HepG2 (cell line): ENCODE measurements around the gene DNAJB6. TPM values are rescaled to one million over a fixed set of nuclear protein-coding genes. Genes with fewer than 3 reads are reported as not detected.

Experiments
- ATAC-seq: fragments of 200-7000 bp; cut with Tn5 transposase; 3 replicates; pipeline ENCODE4 v1.9.1; 2020; ENCODE audit warnings: mild to moderate bottlenecking, moderate library complexity
- BruUV-seq: library from RNA; stranded (reverse); fragments of 400-500 nt; replicated peaks from 2 replicates; lab custom pipeline; 2021; lab: Mats Ljungman, UMichigan
- CTCF ChIA-PET: fragments of 300-600 bp; formaldehyde crosslinking; extraction: SDS; loops from one replicate; lab custom pipeline; 2021; ENCODE audit warnings: low total read pairs, inconsistent platforms, low intra/inter-chr PET ratio; lab: Yijun Ruan, JAX
- POLR2A ChIA-PET: fragments of 350-600 bp; sonication (Branson Sonifier 250); formaldehyde crosslinking; loops from one replicate; lab custom pipeline; 2020; ENCODE audit warnings: antibody characterized with exemption, inconsistent platforms; lab: Yijun Ruan, JAX
- DNase-seq: peaks from one replicate; pipeline ENCODE4 v3.0.0-alpha.2; 2015; ENCODE audit warnings: low spot score
- FAIRE-seq: peaks from 3 replicates; lab custom pipeline; 2011; peaks lifted over from hg19 to GRCh38; lab: Jason Lieb, UNC
- H2AFZ ChIP-seq: one replicate; pipeline ENCODE4 v1.6.1; 2011; ENCODE audit warnings: low read length, inconsistent platforms
- H3K27ac ChIP-seq: fragments of 300-600 bp; 3 replicates; pipeline ENCODE4 v1.8.0; 2011; ENCODE audit warnings: mixed run types, mild to moderate bottlenecking, mixed read lengths, low read length, inconsistent platforms; ENCODE audit not compliant: insufficient read depth; ENCODE audit errors: extremely low read length
- H3K27me3 ChIP-seq, 2 experiments: fragments of 200-600 bp in 1 of 2; 2 replicates in 1 of 2; 3 replicates in 1 of 2; pipeline versions ENCODE4 v1.6.0 to v1.8.0; 2011; ENCODE audit warnings: low read length in 2 of 2, mild to moderate bottlenecking in 2 of 2, moderate library complexity in 2 of 2, inconsistent platforms in 1 of 2; ENCODE audit not compliant: insufficient read depth in 2 of 2, control insufficient read depth in 1 of 2
- H3K36me3 ChIP-seq, 2 experiments: fragments of 200-600 bp in 1 of 2; replicated peaks in 1 of 2; 2 replicates in 1 of 2; 3 replicates in 1 of 2; pipeline versions ENCODE4 v1.5.1 to v1.8.0; 2011; ENCODE audit warnings: low read length in 2 of 2, inconsistent platforms in 1 of 2; ENCODE audit not compliant: insufficient read depth in 2 of 2, control insufficient read depth in 1 of 2
- H3K4me1 ChIP-seq: 2 replicates; pipeline ENCODE4 v1.5.1; 2012; ENCODE audit warnings: low read length, inconsistent platforms; ENCODE audit not compliant: insufficient read depth
- H3K4me2 ChIP-seq: 2 replicates; pipeline ENCODE4 v1.6.0; 2011; ENCODE audit warnings: low read depth, low read length, inconsistent platforms
- H3K4me3 ChIP-seq, 3 experiments: fragments of 200-600 bp in 1 of 3; sonication (generic), shearing (Covaris generic) in 1 of 3; replicated peaks in 1 of 3; 2 replicates each; pipeline ENCODE4 v1.5.1; 2011 to 2016; ENCODE audit warnings: low read length in 3 of 3, inconsistent platforms in 2 of 3, low read depth in 2 of 3, mild to moderate bottlenecking in 2 of 3, control low read depth in 1 of 3, mixed read lengths in 1 of 3; ENCODE audit not compliant: insufficient read depth in 1 of 3
- H3K79me2 ChIP-seq: one replicate; pipeline ENCODE4 v1.6.1; 2011; ENCODE audit warnings: low read length, inconsistent platforms; ENCODE audit not compliant: insufficient read depth
- H3K9ac ChIP-seq: 2 replicates; pipeline ENCODE4 v1.6.0; 2011; ENCODE audit warnings: mild to moderate bottlenecking, low read depth, low read length, inconsistent platforms; ENCODE audit not compliant: insufficient read depth
- H3K9me3 ChIP-seq: 2 replicates; pipeline ENCODE4 v1.5.1; 2012; ENCODE audit warnings: mild to moderate bottlenecking, low read length
- H4K20me1 ChIP-seq: 2 replicates; pipeline ENCODE4 v1.6.0; 2011; ENCODE audit warnings: inconsistent platforms, mild to moderate bottlenecking, low read length, moderate library complexity; ENCODE audit not compliant: insufficient read depth
- E2F5 ChIP-seq: sonication (generic); formaldehyde crosslinking; conservative IDR thresholded peaks from 2 replicates; pipeline ENCODE4 v1.4.0; 2020; ENCODE audit warnings: missing genetic modification reagents
- FOXK1 ChIP-seq: sonication (generic); formaldehyde crosslinking; IDR thresholded peaks from 2 replicates; pipeline ENCODE4 v1.4.0; 2020; ENCODE audit warnings: low read depth, missing genetic modification reagents, borderline replicate concordance
- HMGXB3 ChIP-seq: sonication (generic); formaldehyde crosslinking; IDR thresholded peaks from 2 replicates; pipeline ENCODE4 v1.4.0; 2020; ENCODE audit warnings: missing genetic modification reagents, borderline replicate concordance
- HNRNPK ChIP-seq: fragments of 200-400 bp; formaldehyde crosslinking; IDR thresholded peaks from 2 replicates; pipeline ENCODE4 v1.6.1; 2018; ENCODE audit warnings: low read length, low read depth, moderate library complexity, mild to moderate bottlenecking; ENCODE audit not compliant: poor library complexity, severe bottlenecking
- NFYB ChIP-seq: sonication (generic); formaldehyde crosslinking; IDR thresholded peaks from 2 replicates; pipeline ENCODE4 v1.4.0; 2020; ENCODE audit warnings: missing genetic modification reagents
- PITX1 ChIP-seq: sonication (generic); formaldehyde crosslinking; IDR thresholded peaks from 2 replicates; pipeline ENCODE4 v1.5.1; 2020; ENCODE audit warnings: mild to moderate bottlenecking, missing genetic modification reagents
- PLRG1 ChIP-seq: fragments of 450-650 bp; conservative IDR thresholded peaks from 2 replicates; pipeline ENCODE4 v1.6.1; 2016
- TCF7L2 ChIP-seq: IDR thresholded peaks from 2 replicates; pipeline ENCODE4 v1.6.1; 2011; ENCODE audit warnings: mild to moderate bottlenecking, low read depth, low read length, moderate library complexity
- U2AF1 ChIP-seq: fragments of 200-400 bp; formaldehyde crosslinking; optimal IDR thresholded peaks from 2 replicates; pipeline ENCODE3; 2017; ENCODE audit warnings: mild to moderate bottlenecking, low read depth, low read length
- ZBTB21 ChIP-seq: sonication (generic); formaldehyde crosslinking; IDR thresholded peaks from 2 replicates; pipeline ENCODE4 v1.4.0; 2020; ENCODE audit warnings: missing genetic modification reagents
- ZNF180 ChIP-seq: sonication (generic); formaldehyde crosslinking; IDR thresholded peaks from 2 replicates; pipeline ENCODE4 v1.4.0; 2020; ENCODE audit warnings: low read depth, missing genetic modification reagents, borderline replicate concordance
- ZNF230 ChIP-seq: sonication (generic); formaldehyde crosslinking; IDR thresholded peaks from 2 replicates; pipeline ENCODE4 v1.4.0; 2020; ENCODE audit warnings: mild to moderate bottlenecking, missing genetic modification reagents
- ZNF44 ChIP-seq: sonication (generic); formaldehyde crosslinking; IDR thresholded peaks from 2 replicates; pipeline ENCODE4 v1.5.1; 2020; ENCODE audit warnings: mild to moderate bottlenecking, missing genetic modification reagents
- ZNF597 ChIP-seq: sonication (generic); formaldehyde crosslinking; IDR thresholded peaks from 2 replicates; pipeline ENCODE4 v1.5.0; 2020; ENCODE audit warnings: missing genetic modification reagents
- ZSCAN29 ChIP-seq: sonication (generic); formaldehyde crosslinking; conservative IDR thresholded peaks from 2 replicates; pipeline ENCODE4 v1.4.0; 2020; ENCODE audit warnings: mild to moderate bottlenecking, missing genetic modification reagents
- WGBS: methylation state at CpG from one replicate; pipeline ENCODE4 v1.1.6; 2017; ENCODE audit warnings: low lambda C conversion rate; 5-methylcytosine and 5-hydroxymethylcytosine counted together
- in situ Hi-C: cut with HindIII; loops from 2 replicates; pipeline ENCODE4 v1.10.0; 2017; ENCODE audit warnings: low pct_unique_long_range_greater_than_20kb; ENCODE audit not compliant: extremely low pct_ligation_motif_present
- intact Hi-C: fragments of 100-400 bp; cut with micrococcal nuclease; formaldehyde crosslinking; loops from one replicate; pipeline ENCODE4 v1.10.0; 2022; ENCODE audit not compliant: unreplicated experiment
- polyA plus RNA-seq, 8 experiments: library from polyadenylated mRNA; depleted of rRNA in 3 of 8; stranded (reverse) in 7 of 8; unstranded in 1 of 8; fragments of >200 nt; fragmentation: Illumina TruSeq in 4 of 8; extraction: Trizol in 4 of 8; gene quantifications; 2 replicates each; pipeline versions ENCODE4 v1.2.1 to v1.2.3, GENCODE V29; 2011 to 2016; ENCODE audit warnings: low read depth in 4 of 8, missing spikeins in 1 of 8, mixed read lengths in 1 of 8; ENCODE audit not compliant: insufficient read depth in 1 of 8
- total RNA-seq, 5 experiments: library from RNA; depleted of rRNA; stranded (reverse); fragments of >200 nt; fragmentation: Illumina TruSeq; extraction: Trizol; gene quantifications; 2 replicates each; pipeline ENCODE4 v1.2.3, GENCODE V29; 2016; ENCODE audit warnings: low read depth in 1 of 5

The DNAJB6 gene
- total and polyA plus RNA-seq, 2 of the 13 experiments (the other 11 are each of a cell fraction or from before 2014, with no cell fraction given) = 29.9 to 53.9 TPM

- Histone ChIP-seq H2AFZ (no peak overlapping the region), H3K4me1 (no peaks in the 10 kb centered on the region), H3K9me3 (no peaks in the 10 kb centered on the region), H4K20me1 (0 out of 2 replicates have a peak, but pooled peaks cover 4% of the 10 kb centered on the region), H3K27me3 (peaks cover 7 to 53% of the 10 kb centered on the region in 2 experiments; a peak in 4 of 5 replicates), H3K4me3 (no peak overlapping the region), H3K9ac (no peak overlapping the region), H3K79me2 (no peaks in the 10 kb centered on the region), H3K4me2 (no peak overlapping the region), H3K36me3 (no peaks in the 10 kb centered on the region), H3K27ac (no peak overlapping the region)
- intact Hi-C loops = no loop called here
- CTCF ChIA-PET = no interaction called here
- POLR2A ChIA-PET = no interaction called here
- no peak for DNase-seq
- ATAC-seq = no peak
- no peak for TF ChIP-seq ZNF44 (CRISPR knock-in tag)
- no peak for TF ChIP-seq ZSCAN29 (CRISPR knock-in tag)
- TF ChIP-seq E2F5 = no peak
- TF ChIP-seq HNRNPK = no peak
- no peak for TF ChIP-seq ZNF180 (CRISPR knock-in tag)
- no peak for TF ChIP-seq TCF7L2
- no peak for TF ChIP-seq PLRG1
- TF ChIP-seq ZNF230 (CRISPR knock-in tag) = no peak
- no peak for TF ChIP-seq ZBTB21 (CRISPR knock-in tag)
- TF ChIP-seq FOXK1 = no peak
- no peak for TF ChIP-seq U2AF1
- no peak for TF ChIP-seq HMGXB3 (CRISPR knock-in tag)
- no peak for TF ChIP-seq ZNF597 (CRISPR knock-in tag)
- no peak for TF ChIP-seq PITX1
- TF ChIP-seq NFYB (CRISPR knock-in tag) = no peak
- in situ Hi-C loops = no loop called here
- no TSS peak for BruUV-seq
- 22% methylated on average over 19 of the region's 27 CpGs for WGBS
- FAIRE-seq = no peak
These were observed 120.8 kb downstream of the DNAJB6 start for GRCh38 chr7:157457355-157458253.
